GM03348 (cell line): ENCODE data around the gene TM9SF1.
"Not testable (repeated sequence)": the region's sequence is repeated elsewhere in the genome, so short reads cannot be mapped to it uniquely, and the experiment has no call there.

ENCODE experiments used
- DNase-seq: peaks from one replicate; pipeline ENCODE4 v3.0.0; 2012; ENCODE audit warnings: low spot score

TM9SF1 gene

DNA sequence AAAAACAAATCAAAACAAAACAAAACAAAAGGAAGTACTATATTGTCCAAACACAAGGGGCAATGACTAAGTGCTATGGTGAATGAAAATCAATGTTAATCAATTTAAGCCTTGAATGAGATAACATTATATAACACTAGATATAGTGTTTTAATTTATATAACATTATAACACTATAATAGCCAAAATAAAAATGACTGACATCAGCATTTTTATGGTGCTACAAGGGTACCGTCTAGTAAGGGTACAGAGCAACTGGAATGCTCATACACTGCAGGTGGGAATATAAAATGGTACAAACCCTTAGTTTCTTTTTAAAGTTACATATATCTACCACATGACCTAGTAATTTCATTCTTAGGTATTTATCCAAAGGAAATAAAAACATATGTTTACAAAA lies 31.2 kb upstream of the TM9SF1 start:
- no peak for DNase-seq

DNA sequence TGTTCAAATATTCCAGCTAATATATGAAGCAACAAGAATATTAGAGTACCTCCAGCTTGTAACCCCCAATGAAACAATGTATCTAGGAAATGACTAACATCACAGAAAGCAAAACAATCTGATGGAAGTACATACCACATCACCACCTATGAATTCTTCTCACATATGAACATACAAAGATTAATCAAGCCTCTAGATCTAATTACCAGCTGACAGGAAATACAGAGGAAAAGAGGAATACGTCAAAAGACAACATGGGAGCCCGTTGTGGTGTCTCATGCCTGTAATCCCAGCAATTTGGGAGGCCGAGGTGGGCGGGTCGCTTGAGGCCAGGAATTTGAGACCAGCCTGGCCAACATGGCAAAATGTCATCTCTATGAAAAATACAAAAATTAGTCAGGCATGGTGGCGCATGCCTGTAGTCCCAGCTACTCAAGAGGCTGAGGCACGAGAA lies 29.4 kb upstream of the TM9SF1 start:
- DNase-seq = peak; percentile 73

DNA sequence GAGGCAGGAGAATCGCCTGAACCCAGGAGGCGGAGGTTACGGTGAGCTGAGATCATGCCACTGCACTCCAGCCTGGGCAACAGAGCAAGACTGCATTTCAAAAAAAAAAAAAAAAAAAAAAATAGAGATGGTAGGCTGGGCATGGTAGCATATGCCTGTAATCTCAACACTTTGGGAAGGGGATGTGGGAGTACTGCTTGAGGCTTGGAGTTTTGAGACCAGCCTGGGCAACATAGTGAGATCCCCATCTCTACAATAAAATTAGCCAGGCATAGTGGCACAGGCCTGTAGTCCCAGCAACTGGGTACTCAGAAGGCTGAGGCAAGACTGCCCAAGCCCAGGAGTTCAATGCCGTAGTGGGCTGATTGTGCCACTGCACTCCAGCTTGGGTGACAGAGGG lies 27.7 kb upstream of the TM9SF1 start:
- not testable (repeated sequence) for DNase-seq

DNA sequence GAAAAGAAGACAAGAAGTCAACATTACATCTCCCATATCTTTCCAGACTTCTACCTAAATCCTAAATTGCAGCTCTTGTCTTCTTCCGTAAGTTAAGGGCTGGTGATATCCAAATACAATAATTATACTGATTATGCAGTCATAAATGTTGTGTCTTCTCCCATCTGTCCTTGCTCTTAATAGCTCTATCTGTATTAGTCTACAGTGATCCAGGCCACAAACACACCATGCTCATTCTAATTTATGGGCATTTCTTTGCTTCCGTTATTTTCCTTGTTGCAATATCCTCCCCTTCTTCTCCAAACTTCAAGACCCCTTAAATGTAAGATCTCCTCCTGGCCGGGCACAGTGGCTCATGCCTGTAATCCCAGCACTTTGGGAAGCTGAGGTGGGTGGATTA lies 24.3 kb upstream of the TM9SF1 start:
- DNase-seq = no peak

DNA sequence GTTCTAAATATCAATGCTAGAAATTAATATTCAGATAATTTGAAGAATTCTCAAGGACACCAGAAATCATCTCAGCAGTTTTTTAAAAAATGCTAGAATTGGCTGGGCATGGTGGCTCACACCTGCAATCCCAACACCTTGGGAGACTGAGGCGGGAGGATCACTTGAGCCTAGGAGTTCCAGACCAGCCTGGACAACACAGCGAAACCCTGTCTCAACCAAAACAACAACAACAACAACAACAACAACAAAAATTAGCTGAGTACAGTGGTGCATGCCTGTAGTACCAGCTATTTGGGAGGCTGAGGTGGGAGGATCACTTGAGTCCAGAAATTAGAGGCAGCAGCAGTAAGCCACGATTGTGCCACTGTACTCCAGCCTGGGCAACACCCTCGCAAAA lies 23.8 kb upstream of the TM9SF1 start:
- no peak for DNase-seq

DNA sequence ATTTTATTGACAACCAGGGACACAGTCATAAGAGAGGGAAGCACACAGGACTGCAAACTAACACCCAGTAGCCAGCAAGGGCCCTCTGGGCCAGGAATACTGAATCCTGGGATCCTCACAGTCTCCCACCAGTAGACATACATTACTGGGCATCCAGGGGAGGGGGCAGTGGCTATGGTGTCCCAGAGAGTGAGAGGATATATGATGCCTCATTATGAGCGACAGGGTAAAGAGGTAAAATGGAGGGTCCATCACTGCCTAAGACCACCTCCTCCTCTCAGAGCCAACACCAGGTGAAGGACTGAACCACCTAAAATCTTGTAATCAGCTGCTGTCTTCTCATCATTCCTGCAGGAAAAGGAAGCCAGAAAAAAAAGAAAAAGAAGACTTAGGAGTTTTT lies 21.6 kb upstream of the TM9SF1 start:
- DNase-seq = not testable (repeated sequence)

DNA sequence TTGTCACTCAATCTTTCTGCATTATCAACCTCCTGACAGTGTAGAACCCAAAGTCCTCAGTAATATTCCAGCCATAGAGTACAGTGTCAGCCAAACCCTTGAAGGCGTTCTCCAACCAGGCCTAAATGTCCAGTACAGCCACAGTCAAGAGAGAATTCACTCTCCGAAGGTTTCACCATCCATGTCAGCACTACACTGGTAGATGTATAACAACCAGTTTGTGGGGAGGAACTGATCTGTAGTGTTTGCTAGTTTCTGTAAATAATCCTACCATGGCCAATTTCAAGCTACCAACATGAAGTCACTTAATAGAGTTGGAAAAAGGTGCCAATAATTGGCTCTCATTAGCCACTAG lies 21.1 kb upstream of the TM9SF1 start:
- DNase-seq = no peak

DNA sequence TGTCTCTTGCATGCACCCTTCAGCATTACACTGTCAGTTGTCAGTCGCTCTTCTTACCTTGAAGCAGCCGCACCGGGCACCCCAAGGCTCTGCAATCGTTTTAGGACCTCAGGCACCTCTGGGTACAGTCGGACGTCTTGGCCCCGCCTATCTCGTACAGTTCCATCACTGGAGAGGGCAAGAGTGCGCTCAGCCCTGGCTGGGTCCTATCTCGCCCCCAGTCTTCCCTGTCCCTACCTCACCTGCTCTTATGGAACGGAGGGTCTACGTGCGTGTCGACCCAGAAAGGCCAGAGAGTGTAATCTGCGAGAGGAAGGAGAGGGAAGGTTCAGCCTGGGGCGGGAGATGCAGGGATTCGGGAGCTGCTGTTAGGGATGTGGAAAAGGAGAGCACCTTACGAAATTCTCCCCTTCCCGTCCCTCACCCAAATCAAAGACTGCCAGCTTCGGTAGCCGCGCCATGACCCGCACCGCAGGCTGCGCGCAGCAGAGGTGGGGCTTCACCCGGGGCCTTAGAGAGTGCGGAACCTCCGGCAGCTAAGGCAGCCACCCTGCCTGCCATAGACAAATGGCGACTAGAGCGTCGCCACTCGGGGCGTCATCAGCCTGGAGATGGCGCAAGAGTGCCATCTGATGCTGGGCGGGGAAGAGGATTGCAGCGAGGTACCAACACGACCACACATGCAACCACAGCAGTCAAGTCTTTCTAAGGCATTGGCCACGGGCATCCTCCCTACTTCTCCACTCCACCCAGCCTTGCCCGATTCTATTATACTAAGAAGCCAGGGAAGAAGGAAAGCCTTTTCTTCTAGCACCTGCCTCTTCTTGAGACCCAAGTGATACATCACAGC lies 20.5 kb upstream of the TM9SF1 start, which contains the start of gene MDP1:
Gene MDP1, minus strand, starts transcription at position 572 of the 850 bp plus-strand sequence. Its CDS starts 111 bp downstream, at position 461.
- peak; percentile 91 for DNase-seq

DNA sequence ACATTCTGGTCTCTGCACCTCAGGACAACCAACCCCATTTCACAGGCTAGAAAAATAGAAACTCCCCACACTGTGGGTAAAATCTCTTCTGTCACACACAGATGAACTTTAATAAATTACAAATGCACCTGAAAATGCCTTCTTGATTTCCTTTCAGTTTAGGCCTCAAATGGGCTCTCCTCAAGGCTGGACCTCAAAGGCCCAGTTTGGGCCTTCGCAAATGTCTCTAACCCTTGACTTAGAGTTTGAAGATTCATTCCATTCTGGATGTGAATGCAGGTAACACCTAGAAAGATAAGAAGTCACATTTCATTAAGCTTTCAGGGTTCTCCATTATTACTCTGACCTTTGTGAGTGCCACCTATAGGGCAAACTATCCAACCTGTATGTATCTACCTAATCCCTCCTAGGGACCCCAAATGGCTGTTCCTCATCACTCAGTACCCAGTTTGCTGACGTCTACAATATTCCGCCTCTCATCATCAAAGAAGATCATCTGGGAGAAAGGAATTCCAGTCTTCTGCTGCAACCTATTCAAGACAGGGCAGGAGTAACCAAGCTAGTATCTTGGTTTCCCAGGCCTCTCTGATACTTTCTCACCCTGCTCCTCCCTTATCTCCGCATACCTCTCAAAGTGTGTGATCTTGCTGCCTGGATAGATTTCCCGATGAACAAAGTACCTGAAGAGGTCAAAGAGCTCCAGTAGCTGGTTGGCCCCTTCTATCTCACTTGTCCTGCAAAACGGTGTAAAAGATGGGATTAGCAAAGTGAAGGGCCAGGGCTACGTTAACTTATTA lies 18.8 kb upstream of the TM9SF1 start:
- no peak for DNase-seq

DNA sequence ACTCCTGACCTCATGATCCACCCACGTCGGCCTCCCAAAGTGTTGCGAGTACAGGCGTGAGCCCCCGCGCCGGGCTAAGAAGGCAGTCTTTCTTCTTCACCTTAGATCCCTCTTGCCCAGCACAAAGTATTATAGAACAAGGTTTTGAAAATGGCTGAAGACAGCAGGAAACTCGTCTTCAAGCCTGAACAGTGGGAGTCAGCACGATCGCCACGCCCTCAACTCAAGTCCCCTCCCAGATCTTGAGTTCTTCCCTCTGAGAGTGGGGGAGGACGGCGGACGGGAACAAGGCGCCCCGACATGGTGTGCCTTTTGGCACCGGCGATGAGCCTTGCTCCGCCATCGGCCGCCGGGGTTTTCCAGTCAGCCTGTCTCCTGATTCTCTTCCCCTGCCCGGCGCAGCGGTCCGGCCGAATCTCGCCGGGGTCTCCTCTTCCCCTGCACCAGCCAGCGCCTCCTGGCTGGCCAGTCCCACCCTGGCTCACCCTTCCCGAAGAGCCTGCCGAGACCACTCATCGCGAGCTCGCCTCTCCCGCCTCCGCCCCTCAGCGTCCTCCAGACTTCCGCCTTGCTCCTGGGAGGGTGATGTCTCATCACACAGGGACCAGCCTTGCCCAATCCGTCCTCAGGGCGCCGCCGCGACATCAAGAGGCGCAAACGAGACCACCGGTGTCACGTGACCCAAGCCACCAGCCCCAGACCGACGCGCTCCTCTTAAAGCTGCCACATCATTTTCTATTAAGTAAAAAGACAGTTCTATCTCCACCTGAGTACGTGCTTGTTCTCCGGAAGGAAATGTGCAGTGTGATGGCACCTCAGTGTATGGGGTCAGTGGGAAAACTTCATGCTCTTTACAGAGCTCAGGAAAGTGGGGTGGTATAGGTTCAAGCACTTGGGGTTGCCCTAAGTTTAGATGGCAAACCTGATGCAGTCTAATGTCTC lies 18.0 kb upstream of the TM9SF1 start, which contains the start of gene CHMP4A:
Gene CHMP4A, minus strand, starts transcription at position 565 of the 942 bp plus-strand sequence. Its CDS starts 49 bp downstream, at position 516.
- DNase-seq = peak; percentile 97

DNA sequence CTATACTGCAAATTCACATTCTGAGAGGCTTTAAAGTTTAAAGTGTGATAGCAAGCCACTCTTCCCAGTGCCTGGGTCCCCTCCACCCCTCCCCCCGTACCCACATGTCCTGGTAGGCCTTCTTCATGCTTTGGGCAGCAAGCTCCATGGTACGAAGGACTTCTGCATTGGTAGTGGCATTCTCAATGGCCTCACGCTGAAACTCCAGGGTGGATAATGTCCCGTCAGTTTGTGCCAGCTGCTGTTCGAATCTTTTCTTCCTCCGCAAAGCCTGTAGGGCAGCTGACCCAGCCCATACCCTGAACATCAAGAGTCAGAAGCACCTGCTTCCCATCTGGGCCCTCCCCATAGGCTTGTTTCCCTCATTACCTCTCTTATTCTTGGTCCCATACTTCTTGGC lies 16.1 kb upstream of the TM9SF1 start:
- no peak for DNase-seq

DNA sequence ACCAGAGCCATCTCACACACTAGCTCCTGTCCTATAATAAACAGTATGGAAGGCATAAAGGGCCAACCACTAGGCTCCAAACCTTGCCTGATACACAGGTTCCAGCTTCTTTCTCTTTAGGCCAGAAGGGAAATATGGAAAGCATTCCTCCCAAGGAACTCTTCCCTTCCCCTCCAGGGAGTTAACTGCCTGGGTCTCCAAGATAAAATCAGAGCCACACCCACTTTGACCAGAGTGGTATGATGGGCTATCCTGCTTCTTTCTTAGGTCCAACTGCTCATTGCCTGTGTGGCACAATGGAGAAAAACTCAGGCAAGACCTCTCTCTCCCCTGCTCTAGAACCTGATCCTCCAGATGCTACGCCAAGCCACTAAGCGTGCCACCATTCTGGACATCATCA lies 12.4 kb upstream of the TM9SF1 start:
- no peak for DNase-seq

DNA sequence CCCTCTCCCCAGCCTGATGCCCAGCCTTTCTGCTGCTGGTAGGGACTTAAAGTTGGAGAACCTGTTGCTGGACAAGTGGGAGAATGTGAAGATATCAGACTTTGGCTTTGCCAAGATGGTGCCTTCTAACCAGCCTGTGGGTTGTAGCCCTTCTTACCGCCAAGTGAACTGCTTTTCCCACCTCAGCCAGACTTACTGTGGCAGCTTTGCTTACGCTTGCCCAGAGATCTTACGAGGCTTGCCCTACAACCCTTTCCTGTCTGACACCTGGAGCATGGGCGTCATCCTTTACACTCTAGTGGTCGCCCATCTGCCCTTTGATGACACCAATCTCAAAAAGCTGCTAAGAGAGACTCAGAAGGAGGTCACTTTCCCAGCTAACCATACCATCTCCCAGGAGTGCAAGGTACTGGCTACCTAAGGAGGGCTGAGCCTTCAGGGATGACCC lies 11.9 kb upstream of the TM9SF1 start:
- no peak for DNase-seq

DNA sequence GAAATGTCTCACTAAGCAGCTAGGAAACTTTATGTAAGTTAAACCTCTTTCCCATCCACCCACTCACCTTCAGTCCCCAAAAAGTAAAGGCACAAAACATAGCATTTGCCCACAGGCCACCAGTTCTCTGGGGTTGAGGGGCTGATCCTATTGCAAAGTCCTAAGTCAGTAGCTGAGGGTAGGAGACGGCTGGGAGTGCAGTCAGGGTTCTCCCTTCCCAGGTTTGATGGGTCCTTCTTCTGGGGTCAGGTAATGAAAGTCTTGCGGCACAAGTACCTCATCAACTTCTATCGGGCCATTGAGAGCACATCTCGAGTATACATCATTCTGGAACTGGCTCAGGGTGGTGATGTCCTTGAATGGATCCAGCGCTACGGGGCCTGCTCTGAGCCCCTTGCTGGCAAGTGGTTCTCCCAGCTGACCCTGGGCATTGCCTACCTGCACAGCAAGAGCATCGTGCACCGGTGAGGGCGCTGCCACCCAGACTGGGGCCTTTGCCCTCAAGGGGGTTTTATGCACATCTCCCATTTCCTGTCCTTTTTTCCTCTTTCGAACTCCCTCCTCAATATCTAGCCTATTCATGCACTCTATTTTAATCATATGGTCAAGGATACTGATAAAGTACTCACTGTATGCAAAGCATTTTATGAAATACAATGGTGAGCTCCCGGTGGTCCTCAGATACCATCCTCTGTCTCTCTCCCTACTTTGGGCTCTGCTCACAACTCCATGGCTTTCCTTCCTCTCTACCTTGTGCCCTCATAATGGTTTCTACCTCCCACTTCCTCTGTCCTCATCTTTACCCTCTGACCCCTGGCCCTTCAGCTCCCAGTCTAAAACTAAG lies 11.2 kb upstream of the TM9SF1 start:
- DNase-seq = no peak

DNA sequence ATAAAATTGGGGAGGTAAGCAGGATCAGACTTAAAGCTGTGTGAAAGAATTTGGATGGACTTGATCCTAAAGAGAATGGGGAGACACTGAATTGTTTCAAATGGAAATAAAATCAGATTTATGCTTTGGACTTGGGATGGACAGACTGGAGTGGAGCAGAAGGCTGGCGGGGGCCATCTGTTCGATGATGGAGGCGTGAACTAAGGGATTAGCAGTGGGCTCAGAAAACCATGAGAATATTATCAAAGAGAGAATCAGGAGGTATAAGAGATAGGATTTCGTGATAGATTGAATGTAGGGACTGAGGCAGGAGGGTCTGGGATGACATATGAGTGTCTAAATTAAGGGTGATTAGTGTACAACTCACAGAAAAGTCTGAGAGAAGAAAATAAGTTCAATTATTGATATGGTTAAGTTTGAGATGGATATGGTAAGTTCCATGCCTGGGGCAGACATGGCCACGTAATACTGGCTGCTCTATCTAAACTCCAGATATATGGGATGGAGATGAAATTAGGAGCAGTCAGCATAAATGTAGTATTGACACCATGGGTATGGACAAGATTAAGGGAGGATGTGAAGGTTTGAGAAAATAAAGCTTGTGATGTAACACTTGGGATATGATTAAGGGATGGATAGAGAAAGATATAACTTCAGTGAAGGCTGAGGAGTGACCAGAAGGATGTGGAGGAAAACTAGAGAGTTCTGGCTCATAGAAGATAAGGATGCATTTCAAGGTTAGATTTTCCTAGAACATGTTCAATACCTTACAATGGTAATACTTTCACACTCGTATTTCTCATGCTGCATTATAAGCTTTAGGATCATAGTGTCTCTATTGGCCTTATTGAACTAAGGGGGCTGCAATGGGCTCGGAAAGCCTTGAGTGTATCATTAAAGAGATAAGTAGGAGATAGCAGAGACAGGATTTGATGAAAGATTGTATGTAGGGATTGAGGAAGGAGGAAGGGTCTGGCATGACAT lies 9.2 kb upstream of the TM9SF1 start:
- DNase-seq = no peak

DNA sequence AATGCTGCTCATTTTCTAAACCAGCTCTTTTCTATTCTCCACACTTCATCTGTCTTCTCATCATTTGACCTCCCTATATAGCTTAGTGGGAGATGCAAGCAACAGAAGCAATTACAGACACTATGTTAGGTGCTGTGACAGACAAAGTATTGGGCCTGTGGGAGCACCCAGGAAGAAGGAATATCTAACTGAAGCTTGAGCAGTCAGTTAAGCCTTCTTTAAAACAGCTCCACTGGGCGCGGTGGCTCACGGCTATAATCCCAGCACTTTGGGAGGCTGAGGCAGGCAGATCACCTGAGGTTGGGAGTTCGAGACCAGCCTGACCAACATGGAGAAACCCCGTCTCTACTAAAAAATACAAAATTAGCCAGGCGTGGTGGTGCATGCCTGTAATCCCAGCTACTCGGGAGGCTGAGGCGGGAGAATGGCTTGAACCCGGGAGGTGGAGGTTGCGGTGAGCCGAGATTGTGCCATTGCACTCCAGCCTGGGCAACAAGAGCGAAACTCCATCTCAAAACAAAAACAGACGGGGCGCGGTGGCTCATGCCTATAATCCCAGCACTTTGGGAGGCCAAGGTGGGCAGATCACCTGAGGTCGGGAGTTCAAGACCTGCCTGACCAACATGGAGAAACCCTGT lies 8.1 kb upstream of the TM9SF1 start:
- not testable (repeated sequence) for DNase-seq

DNA sequence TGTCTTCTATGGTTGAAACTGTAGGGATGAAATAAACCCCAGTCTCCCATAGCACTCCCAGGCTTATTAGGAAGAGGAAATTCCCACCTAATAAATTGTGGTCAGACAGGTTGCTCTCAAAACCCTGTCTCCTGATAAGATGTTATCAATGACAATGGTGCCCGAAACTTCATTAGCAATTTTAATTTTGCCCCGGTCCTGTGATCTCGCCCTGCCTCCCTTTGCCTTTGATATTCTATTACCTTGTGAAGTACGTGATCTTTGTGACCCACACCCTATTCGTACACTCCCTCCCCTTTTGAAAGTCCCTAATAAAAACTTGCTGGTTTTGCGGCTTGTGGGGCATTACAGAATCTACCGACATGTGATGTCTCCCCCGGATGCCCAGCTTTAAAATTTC lies 7.3 kb upstream of the TM9SF1 start:
- DNase-seq = not testable (repeated sequence)

DNA sequence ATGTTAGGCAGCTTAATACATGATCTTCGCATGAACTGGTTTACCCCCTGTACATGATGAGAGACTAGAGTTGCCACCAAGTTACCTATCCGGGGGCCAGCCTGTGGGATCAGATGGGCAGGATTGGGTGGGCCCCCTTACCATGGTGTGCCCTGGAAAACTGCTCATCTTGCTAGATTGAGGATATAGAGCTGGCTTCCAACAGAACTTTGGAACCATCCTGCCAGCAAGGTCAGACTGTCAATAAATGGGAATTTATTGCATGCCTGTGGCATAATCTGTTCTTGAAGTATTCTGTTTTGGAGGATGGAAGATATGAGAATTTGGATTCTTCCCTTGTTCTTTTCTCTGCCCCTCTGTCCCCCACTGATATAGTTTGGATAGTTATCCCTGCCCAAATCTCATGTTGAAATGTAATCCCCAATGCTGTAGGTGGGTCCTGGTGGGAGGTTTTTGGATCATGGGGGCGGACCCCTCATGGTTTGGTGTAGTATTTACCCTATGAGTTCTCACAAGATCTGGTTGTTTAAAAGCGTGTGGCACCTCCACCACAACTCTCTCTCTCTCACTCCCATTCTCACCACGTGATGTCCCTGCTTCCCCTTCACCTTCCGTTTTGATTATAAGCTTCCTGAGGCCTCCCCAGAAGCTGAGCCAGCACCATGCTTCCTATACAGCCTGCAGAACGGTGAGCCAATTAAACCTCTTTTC lies 3.7 kb upstream of the TM9SF1 start:
- no peak for DNase-seq
